Glutamatergic neuron (in vitro differentiated cells): ENCODE results near the gene SKAP2. TPM values are rescaled to one million over a fixed set of nuclear protein-coding genes. Genes with fewer than 3 reads are reported as not detected.

ENCODE experiments used
- DNase-seq: peaks from one replicate; pipeline ENCODE4 v3.0.0; 2022
- H3K27ac Mint-ChIP-seq: one replicate; pipeline ENCODE4 v1.8.0; 2020; ENCODE audit warnings: mild to moderate bottlenecking, mixed read lengths, inconsistent platforms; ENCODE audit not compliant: unreplicated experiment
- H3K27me3 Mint-ChIP-seq: one replicate; pipeline ENCODE4 v1.8.0; 2020; ENCODE audit warnings: mild to moderate bottlenecking, moderate library complexity, mixed read lengths, inconsistent platforms; ENCODE audit not compliant: unreplicated experiment
- H3K36me3 Mint-ChIP-seq: one replicate; pipeline ENCODE4 v1.8.0; 2020; ENCODE audit warnings: mild to moderate bottlenecking, mixed read lengths, inconsistent platforms; ENCODE audit not compliant: unreplicated experiment
- H3K4me1 Mint-ChIP-seq: one replicate; pipeline ENCODE4 v1.8.0; 2020; ENCODE audit warnings: mild to moderate bottlenecking, low read depth, mixed read lengths, inconsistent platforms; ENCODE audit not compliant: unreplicated experiment
- H3K4me3 Mint-ChIP-seq: one replicate; pipeline ENCODE4 v1.8.0; 2020; ENCODE audit warnings: mild to moderate bottlenecking, mixed read lengths, inconsistent platforms; ENCODE audit not compliant: unreplicated experiment
- H3K9me3 Mint-ChIP-seq: one replicate; pipeline ENCODE4 v1.8.0; 2020; ENCODE audit warnings: mild to moderate bottlenecking, moderate library complexity, mixed read lengths, inconsistent platforms; ENCODE audit not compliant: unreplicated experiment
- CTCF ChIP-seq: fragments of 200-600 bp; sonication (generic); IDR thresholded peaks from one replicate; pipeline ENCODE4 v1.5.0; 2021; ENCODE audit not compliant: partially characterized antibody, unreplicated experiment
- total RNA-seq: library from RNA; stranded (reverse); fragmentation: NEBNext Ultra II Directional; extraction: Animal tissue kit (Norgen Biotek cat#: 25700); gene quantifications from one replicate; pipeline ENCODE4 v1.2.1, GENCODE V29; 2021; ENCODE audit not compliant: unreplicated experiment

Gene SKAP2
- total RNA-seq, 1 donor from 2014 or later = 12.1 TPM

GRCh38 chr7:26688388-26688787, 176.0 kb downstream of the SKAP2 start:
- H3K4me1 Mint-ChIP-seq = peaks cover 14% of the 10 kb centered on the region
- no peaks in the 10 kb centered on the region for H3K36me3 Mint-ChIP-seq
- H3K27ac Mint-ChIP-seq = no peak overlapping the region
- no peak overlapping the region for H3K4me3 Mint-ChIP-seq
- DNase-seq = no peak
- no peaks in the 10 kb centered on the region for H3K9me3 Mint-ChIP-seq
- TF ChIP-seq CTCF = no peak
- H3K27me3 Mint-ChIP-seq = no peaks in the 10 kb centered on the region

- no peak for DNase-seq
- H3K27me3 Mint-ChIP-seq = no peaks in the 10 kb centered on the region
- H3K9me3 Mint-ChIP-seq = no peaks in the 10 kb centered on the region
- TF ChIP-seq CTCF = no peak
- H3K4me3 Mint-ChIP-seq = peak overlapping the region; percentile 8
- H3K36me3 Mint-ChIP-seq = no peaks in the 10 kb centered on the region
- H3K4me1 Mint-ChIP-seq = peaks cover 14% of the 10 kb centered on the region
- H3K27ac Mint-ChIP-seq = peak overlapping the region; percentile 21
Observed at GRCh38 chr7:26687032-26687431, 177.4 kb downstream of the SKAP2 start.

GRCh38 chr7:26686448-26686981, 177.9 kb downstream of the SKAP2 start:
- peak overlapping the region; percentile 21 for H3K27ac Mint-ChIP-seq
- peak; percentile 94 for TF ChIP-seq CTCF
- no peaks in the 10 kb centered on the region for H3K27me3 Mint-ChIP-seq
- H3K36me3 Mint-ChIP-seq = no peaks in the 10 kb centered on the region
- peaks cover 12% of the 10 kb centered on the region for H3K4me1 Mint-ChIP-seq
- peak; percentile 44 for DNase-seq
- H3K9me3 Mint-ChIP-seq = no peaks in the 10 kb centered on the region
- peak overlapping the region; percentile 8 for H3K4me3 Mint-ChIP-seq

- DNase-seq = no peak
- peak overlapping the region; percentile 44 for H3K27ac Mint-ChIP-seq
- peaks cover 10% of the 10 kb centered on the region for H3K4me1 Mint-ChIP-seq
- no peak overlapping the region for H3K4me3 Mint-ChIP-seq
- no peaks in the 10 kb centered on the region for H3K36me3 Mint-ChIP-seq
- H3K27me3 Mint-ChIP-seq = no peaks in the 10 kb centered on the region
- H3K9me3 Mint-ChIP-seq = no peaks in the 10 kb centered on the region
- no peak for TF ChIP-seq CTCF
Observed at GRCh38 chr7:26685606-26686005, 178.8 kb downstream of the SKAP2 start.

GRCh38 chr7:26684447-26684846, 179.9 kb downstream of the SKAP2 start:
- Mint-ChIP-seq H3K27me3 (no peaks in the 10 kb centered on the region), H3K9me3 (no peaks in the 10 kb centered on the region), H3K4me3 (no peak overlapping the region), H3K36me3 (no peaks in the 10 kb centered on the region), H3K27ac (no peak overlapping the region), H3K4me1 (peaks cover 10% of the 10 kb centered on the region)
- DNase-seq = no peak
- TF ChIP-seq CTCF = no peak
